OCI-M2 (cell line): Measurements from ENCODE around the gene NPEPPS.

Experiments used
- DNase-seq: peaks from one replicate; lab custom pipeline; 2025; ENCODE audit not compliant: unreplicated experiment; lab: John Stamatoyannopoulos, UW

NPEPPS gene

DNA sequence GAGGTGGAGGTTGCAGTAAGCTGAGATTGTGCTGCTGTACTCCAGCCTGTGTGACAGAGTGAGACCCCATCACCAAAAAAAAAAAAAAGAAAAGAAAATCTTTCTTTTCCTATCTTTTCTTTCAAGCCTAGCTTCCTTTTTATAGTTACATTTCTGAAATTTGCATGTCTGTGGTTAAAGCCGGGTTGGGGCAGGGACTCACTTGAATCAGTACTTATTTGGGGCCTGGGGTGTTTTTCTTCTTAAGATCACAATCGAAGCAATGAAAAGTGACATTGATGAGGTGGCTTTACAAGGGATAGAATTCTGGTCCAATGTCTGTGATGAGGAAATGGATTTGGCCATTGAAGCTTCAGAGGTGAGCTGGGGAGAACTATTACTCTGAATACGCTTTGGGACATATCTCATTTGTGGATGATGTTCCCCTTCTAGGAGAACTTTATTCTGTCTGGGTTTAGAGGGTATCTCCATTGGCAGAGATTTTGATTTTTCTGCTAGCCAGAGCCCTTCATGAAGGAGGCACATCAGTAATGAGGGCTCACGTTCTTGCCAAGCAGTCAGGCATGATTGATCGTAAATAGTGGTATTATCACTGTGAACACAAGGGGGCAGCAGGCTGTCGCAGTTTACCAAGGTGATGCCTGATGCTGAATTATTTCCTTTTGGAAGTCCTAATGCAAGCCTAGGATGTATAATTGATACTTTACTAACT is 133.2 kb downstream of the NPEPPS start:
- no peak for DNase-seq

DNA sequence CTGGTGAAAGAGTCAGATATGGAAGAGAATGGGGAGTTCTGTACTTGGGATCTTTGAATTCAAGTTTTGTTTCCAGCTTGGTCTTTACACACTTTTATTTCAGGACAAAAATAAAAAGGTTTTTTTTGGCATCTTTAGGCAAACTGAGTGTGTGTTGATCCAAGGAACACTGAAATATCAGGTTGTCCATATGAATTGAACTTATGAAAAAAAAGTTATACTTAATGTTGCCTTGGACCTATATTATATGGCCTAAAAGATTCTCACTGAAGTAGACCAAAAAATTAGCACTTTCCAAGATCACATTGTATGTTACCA is 133.7 kb downstream of the NPEPPS start:
- DNase-seq = no peak

DNA sequence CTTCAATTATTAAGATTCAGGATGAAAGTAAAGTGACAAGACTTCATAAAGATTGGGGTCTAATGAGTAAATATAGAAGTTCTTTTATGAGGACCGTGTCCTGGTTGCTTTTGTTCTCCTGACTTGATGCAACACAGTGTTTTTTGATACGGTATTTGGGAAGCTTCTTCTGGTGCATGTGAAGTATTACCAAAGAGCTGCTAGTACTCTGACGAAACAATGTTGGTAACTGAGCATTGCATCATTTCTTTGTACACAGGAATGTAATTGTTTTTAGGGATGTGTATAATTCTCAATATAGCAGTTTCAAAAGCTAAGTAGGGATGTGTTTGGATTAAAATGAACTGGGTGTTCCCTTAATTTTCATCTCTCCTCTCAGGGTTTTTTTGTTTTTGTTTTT is 134.7 kb downstream of the NPEPPS start:
- DNase-seq = no peak

DNA sequence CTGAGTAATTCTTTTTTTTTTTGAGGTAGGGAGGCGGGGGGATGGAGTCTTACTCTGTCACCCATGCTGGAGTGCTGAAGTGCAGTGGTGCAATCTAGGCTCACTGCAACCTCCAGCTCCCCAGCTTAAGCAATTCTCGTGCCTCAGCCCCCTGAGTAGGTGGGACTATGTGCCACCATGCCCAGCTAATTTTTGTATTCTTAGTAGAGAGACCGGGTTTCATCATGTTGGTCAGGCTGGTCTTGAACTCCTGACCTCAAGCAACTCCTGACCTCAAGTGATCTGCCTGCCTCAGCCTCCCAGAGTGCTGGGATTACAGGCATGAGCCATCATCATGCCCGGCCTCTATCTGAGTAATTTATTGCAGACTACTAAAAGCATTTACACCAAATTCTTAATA is 138.2 kb downstream of the NPEPPS start:
- DNase-seq = no peak

DNA sequence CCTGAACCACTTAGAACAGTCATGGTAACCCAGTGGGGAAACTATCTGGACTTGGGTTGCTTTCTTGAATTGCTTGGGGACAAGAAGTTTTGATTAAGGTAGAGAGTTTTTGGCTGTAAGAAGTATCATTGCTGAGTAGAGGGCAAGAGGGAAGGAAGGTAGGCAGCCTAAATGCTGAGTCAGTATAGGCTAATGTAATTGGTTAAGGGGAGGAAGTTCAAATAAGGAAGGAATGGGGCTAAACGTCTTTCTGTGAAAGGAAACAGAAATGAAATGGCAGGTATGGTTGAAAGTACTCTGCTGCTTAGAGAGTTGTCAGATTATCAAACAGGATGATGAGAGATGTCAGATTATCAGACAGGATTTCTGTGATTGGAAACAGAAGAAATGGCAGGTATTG is 139.2 kb downstream of the NPEPPS start:
- no peak for DNase-seq
